Gastroesophageal sphincter (tissue), 3 donors: ENCODE data around the gene NDFIP2.

Experiments used
- CTCF ChIP-seq, 4 experiments: fragments of 200-600 bp in 2 of 4; fragments of 450-650 bp in 2 of 4; sonication (generic) in 1 of 4; IDR thresholded peaks; one replicate each; pipeline ENCODE4 v1.5.1; 2017 to 2019; ENCODE audit warnings: antibody characterized with exemption in 4 of 4, mild to moderate bottlenecking in 2 of 4, moderate library complexity in 2 of 4
- POLR2A ChIP-seq, 2 donors: fragments of 450-650 bp; IDR thresholded peaks; one replicate each; pipeline ENCODE4 v1.6.1; 2017; ENCODE audit warnings: antibody characterized with exemption in 2 of 2, mild to moderate bottlenecking in 2 of 2, moderate library complexity in 1 of 2
- POLR2AphosphoS5 ChIP-seq: sonication (generic); formaldehyde crosslinking; IDR thresholded peaks from one replicate; pipeline ENCODE4 v1.6.1; 2017; ENCODE audit warnings: antibody characterized with exemption

GRCh38 chr13:79480954-79481684, at the start of gene NDFIP2:
- TF ChIP-seq CTCF (IDR thresholded peaks at IDR 0.05) (peak in 1 of 4 experiments; percentile 36), POLR2AphosphoS5 (peak; percentile 73), POLR2A (IDR thresholded peaks at IDR 0.05) (peak; percentile 42 to 47)
